CD4-positive, alpha-beta T cell treated with Interleukin-12 subunit alpha and Interleukin-12 subunit beta, for 1 hour (primary cell): ENCODE results near the gene SPRR1B.
"Not testable (repeated sequence)": the region's sequence is repeated elsewhere in the genome, so short reads cannot be mapped to it uniquely, and the experiment has no call there.

Experiments used
- DNase-seq: peaks from one replicate; pipeline ENCODE4 v3.0.0-alpha.2; 2020

The SPRR1B gene, protein sequence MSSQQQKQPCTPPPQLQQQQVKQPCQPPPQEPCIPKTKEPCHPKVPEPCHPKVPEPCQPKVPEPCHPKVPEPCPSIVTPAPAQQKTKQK

DNA sequence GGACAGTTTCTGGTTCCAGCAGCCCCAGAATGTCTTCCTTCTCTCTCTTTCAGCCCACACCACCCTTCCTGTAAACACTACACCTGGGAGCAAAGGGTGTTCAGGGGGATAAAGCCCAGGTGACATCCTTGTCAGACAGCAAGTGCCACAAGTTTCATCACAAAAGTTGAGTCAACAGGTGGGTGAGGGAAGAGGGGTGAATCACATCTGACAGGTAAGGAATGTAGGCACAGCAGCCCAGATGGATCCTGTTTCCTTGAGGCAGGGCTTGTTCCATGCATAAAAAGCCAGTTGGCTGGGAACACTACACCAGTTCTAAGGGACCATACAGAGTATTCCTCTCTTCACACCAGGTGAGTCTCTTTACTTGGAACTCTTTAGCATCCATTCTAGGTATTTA, at the start of gene SPRR1B:
Gene SPRR1B, plus strand, starts transcription at position 309 of the 400 bp plus-strand sequence. CDS start 1,143 bp downstream, outside the sequence.
- DNase-seq, result no peak

DNA sequence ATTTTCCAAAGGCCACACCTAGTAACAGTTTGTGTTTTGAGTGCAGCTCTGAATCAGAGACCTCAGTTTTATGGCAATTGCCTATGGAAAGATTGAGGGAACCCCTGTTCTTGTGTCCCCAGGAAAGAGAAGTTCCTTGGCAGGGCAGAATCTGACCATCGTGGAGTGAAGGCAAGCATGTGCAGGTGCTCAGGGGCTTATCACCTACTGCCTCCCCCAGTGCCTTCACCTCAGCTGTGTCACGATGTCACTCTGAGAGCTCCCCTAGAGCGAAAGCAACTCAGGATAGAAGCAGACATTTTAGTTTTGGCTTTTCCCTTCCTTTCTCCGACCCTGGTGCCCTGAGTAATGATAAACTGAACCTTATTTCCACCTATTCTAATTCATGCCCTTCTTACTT, 48.9 kb upstream of the SPRR1B start:
- no peak for DNase-seq

DNA sequence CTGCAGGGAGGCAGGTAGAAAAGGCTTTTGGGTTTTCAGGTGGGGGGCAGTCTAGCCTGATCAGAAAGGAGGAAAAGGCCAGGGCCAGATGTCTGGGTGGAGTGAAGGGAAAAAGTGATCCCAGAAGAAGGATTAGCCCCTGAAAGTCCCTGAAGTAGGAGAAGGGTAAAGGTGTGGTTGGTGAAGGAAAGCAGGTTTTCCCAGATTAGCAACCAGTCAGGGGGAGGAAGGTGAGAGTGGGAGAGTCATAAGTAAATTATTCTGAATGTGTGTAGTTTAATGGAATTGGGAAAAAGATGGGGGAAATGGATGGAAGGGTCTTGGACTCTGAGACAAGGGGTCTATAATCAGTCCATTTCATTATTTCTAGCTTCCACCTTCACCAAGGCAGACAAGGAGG, 47.8 kb upstream of the SPRR1B start:
- no peak for DNase-seq

DNA sequence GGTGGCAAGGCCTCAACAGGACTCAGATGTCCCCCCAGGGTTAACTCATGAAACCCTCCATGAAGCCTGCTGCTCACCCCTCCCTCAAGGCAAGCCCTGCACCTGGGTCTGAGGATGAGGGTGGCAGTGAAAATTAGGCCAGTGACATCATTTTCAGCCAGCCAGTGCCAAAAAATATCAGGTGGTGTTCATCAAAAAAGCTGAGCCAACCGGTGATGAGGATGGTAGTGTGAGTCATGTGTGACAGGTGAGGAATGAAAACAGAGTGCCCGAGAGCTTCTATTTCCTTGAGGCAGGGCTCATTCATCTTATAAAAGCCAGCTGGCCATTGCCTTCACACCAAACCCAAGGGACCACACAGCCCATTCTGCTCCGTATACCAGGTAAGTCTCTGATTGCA, 47.3 kb upstream of the SPRR1B start, which contains the start of gene SPRR1A:
Gene SPRR1A, plus strand, starts transcription at position 339 of the 400 bp plus-strand sequence. CDS start 1,150 bp downstream, outside the sequence.
- no peak for DNase-seq

DNA sequence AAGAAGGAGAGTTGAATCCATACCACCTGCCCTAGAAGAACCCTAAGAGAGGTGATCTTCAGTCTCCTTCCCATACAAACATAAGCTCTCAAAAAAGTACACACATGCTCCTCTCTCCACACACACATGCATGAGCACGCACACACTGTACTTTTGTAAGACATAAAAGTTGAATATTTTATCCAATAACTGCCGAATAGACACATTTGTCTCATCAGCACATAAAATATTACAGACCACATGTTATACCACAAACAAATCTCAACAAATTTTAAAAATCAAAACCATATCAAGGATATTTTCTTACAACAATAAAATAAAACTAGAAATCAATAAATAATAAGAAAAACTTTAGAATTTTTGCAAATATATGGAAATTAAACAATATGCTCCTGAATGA, 44.4 kb upstream of the SPRR1B start:
- DNase-seq, result no peak

DNA sequence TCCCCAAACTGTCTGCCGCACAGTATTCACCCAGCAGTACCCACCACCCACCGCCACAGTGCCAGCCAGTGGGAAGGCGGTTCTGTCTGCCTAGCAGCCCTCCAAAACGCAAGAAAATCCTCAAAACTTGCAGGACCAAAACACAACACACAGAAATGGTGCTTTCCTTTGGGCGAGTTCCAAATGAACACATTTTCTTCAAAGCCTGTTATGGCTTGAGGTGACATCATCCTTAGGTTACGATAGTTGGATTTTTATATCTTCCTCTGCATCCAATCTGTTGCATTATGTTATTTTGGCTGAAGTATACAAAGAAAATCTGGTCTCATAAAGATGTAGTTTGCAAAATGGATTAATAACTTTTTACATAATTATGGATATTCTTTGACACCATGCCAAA, 37.8 kb upstream of the SPRR1B start:
- no peak for DNase-seq

DNA sequence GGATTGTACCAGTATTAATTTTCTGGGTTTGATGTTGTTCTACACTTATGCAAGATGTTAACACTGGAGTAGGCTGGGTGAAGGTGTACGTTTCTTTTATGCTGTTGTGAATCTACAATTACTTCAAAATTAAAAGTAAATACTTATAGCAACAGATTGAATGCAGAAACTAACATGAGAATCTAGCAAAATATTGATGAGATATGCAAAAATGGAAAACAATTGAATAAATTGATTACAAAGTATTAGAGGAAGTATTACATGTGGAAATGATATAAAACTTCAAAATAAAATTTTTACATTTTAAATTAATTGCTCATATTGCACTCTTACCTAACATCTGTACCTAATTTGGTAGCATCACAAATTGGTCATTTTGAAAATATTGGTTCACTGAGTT, 35.2 kb upstream of the SPRR1B start:
- DNase-seq, result no peak

DNA sequence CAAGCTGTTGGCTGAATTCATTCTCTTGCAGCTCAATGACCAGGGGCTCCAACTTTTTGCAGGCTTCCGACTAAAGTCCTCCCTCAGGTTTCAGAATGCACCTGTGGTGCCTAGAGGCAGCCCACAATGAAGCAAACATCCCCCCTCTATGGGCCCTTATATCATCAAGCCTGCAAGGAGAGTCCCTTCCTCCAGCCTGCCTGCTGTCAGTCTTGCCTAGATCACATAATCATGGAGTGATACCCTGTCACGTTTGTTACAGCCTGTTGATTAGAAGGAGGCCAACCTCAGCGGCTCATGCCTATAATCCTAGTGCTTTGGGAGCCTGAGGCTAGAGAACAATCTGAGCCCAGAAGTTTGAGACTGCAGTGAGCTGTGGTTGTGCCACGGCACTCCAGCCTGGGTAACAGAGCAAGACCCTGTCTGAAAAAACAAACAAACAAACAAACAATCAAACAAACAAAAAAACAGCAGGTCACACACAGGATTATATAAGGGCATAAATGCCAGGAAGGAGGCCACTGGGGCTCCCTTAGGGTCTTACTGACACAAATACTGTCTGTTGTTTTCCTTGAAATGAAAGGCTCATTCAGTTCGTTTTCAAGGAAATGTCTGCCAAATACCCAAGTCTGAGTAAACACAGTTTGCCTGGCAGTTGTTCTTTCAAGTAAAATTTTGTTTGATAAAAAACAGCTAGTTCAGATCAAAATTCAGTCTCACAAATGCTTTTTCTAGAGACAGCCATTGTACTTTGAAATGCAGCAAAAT, 34.2 kb upstream of the SPRR1B start:
- DNase-seq, result no peak

DNA sequence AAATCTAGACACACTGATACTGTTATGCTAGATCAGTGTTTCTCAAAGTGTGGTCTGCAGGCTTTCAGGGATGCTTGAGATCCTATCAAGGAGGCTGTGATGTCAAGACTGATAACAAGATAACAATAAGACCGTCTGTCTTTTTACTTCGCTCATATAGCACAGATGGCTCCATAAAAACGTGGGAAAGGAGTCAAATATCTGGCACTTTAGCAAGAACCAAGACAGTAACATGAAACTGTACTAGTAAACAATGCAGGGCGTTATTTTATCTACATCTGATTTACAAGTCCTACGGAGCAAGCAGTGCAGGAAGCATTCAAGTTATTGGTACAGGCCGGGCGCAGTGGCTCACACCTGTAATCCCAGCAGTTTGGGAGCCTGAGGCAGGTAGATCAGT, 33.1 kb upstream of the SPRR1B start:
- no peak for DNase-seq

DNA sequence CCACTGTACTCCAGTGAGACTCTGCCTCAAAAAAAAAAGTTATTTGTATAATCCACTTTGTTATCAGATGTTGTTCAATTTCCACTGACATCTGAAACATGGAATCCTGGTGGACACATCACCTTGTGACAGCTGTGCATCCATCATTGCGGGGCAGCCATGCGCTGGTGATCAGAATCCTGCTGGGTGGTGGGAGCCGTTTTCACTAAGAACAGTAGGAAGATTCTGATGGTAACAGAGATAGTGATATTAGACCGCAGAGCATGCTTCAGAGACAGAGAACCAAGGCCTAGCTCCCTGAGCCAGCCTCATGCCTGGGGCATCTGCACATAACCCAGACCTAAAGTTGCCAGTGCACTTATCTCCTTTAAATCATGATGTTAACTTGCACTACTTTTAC, 32.5 kb upstream of the SPRR1B start:
- DNase-seq, result no peak

DNA sequence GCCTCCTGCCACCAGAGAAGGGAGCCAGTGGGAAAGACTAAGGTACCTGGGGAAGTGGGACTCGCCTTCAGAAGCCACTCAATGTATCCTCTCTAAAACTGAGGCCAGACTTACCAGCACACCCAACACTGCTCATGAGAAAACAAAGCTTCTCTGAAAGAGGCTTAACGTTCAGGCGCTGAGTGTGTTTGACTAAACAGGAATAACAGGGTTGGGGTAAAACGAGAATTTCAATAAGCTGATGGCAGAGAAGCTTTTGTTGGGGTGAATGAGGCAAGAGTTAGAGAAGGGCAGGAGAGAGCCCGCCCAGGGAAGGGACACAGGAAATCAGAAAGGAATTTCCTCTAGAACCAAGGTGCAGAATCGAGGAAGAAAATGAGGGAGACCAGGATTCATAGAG, 31.2 kb upstream of the SPRR1B start:
- DNase-seq, result no peak

DNA sequence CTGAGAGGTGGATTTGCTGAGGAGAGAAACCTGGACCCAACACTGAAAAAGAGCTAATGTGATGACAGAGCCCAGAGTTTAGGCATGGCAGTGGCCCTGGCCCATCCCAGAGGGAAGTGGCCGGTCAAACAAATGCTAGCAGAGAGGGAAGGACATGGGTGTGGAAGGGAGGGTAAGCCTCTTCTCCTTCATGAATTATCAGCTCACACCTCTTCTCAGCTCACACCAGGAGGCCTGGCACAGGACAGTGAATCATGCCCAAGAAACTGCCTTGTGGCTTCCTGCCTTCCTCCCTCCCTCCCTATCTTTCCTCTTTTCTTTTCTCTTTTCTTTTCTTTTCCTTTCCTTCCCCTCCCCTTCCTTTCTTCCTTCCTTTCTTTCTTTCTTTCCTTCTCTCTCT, 30.7 kb upstream of the SPRR1B start:
- DNase-seq, result no peak

DNA sequence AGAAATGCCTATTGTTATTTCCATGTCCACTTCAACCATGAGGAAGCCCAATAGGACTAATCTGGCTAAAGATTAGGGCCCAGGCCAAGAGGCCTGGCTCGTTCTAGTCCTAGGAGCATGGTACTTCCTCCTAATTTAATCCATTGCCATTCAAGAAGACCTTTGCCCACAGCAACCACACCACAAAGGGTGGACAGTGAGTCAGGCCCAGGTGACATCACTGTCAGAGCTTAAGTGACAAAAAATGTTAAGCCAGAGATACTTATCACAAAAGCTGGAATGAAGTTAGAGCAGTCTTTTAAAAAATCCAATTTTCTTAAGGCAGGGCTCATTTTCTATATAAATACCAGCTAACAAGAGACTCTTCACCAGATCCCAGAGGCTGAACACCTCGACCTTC, 29.6 kb upstream of the SPRR1B start, which contains the start of gene SPRR3:
Gene SPRR3, plus strand, starts transcription at position 368 of the 400 bp plus-strand sequence. CDS start 1,272 bp downstream, outside the sequence.
- DNase-seq, result no peak

DNA sequence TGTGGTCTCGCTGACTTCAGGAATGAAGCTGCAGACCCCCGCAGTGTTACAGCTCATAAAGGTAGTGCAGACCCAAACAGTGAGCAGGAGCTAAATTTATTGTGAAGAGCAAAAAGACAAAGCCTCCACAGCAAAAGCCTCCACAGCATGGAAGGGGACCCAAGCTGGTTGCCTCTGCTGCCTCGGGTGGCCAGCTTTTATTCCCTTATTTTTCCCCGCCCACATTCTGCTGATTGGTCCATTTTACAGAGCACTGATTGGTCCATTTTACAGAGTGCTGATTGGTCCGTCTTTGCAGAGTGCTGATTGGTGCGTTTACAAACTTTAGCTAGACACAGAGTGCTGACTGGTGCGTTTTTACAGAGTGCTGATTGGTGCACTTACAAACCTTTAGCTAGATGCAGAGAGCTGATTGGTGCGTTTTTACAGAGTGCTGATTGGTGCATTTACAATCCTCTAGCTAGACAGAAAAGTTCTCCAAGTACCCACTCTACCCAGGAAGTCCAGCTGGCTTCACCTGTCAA, 19.7 kb upstream of the SPRR1B start:
- not testable (repeated sequence) for DNase-seq

DNA sequence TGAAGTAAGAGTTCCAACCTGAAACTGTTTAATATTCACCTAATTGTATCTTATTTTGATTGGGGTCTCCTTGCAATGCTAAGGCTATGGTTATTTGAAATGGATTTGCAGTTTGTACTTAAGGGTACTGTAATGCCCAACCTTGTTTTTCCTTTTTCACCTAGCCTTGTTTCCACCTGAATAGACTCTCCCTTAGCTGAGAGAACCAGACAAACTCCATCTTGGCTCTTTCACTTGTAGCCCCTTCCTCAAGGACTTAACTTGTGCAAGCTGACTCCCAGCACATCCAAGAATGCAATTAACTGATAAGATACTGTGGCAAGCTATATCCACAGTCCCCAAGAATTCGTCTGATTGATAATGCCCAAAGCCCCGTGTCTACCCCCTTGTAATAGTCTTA, 9.2 kb upstream of the SPRR1B start:
- not testable (repeated sequence) for DNase-seq

DNA sequence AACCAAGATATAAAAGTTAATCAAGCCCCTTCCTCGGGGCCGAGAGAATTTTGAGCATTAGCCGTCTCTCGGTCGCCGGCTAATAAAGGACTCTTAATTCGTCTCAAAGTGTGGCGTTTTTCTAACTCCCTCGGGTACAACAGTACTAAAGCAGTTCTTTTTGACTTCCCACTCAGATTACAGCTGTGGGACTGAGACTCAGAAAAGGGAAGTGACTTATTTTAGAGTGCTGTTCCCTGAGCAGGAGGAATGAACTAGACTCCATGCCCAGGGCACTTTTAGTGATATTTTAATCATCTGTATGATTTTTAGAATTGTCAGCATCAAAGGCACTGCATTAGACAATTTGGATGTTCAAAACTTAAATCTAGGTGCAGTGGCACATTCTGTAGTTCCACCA, 8.7 kb upstream of the SPRR1B start:
- DNase-seq, result not testable (repeated sequence)

DNA sequence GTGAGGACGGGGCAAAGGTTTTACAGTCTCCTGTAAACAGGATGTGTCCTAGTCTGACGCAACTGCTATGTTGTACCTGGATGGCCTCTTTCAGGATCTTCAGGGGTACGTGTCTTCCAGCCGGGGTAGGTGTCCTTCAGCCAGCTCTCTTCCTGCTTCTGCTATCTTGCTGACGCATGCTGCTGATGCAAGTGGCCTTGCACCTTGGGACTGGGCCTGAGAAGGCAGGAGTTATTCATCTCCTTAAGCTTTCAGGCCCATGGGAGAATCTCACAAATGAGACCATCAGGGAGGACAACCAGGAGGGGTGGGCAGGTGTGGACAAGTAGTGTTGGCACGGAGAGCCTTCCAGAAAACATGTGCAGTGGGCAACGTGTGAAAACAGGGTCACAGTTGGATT, 7.9 kb upstream of the SPRR1B start:
- DNase-seq, result no peak

DNA sequence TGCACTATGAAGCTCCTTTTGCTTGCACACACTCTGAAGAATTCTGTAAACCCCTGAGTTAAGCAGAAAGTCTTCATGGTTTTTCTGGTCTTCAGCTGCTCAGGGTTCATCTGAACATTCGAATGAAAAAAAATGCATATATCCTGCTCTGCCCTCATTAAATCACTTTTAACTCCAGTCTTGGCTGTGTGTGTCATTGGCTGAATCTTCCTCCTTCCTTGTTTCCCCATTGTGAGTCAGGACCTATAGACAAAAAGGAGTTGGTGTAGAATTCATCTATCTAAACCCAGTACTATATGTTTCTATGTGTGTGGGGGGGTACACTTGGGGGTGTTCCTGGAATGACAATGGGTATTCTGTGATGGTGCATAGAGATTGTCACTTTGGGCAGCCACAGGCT, 6.6 kb upstream of the SPRR1B start:
- no peak for DNase-seq

DNA sequence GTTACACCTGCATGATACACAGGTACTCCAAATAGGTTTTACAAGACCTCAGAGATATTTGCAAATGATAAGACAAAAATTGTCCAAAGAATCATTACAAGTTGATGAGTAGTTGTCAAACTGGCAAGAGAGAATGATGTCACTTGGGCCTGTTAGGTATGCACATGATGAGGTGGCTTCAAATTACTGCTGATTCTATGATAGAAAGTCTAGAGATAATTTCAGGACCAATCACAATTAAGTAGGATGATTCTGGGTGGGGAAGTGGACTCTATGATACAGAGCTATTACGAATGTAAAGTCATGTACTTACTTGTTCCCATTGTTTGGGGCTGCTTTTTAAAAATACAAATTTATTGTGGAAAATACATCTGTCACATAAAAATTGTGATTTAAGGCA, 5.2 kb upstream of the SPRR1B start:
- DNase-seq, result no peak

DNA sequence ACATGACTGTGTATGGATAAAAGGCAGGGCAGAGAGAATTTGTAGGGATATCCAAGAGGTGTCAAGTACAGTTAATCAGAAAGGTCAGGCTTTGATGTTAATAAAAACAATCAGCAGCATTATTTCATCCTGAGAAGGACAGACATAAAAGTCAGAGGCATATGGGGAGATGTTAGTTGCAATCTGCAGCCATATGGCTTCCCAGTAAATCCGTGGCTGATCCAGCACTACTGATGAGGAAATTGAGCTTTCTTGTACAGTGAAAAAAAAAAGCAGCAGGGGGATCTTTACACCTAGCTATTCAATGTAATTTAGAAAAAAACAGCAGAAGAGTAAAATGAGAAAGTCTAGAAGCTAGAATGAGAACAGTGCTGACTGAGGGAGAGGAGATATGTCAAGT, 2.2 kb upstream of the SPRR1B start:
- no peak for DNase-seq

DNA sequence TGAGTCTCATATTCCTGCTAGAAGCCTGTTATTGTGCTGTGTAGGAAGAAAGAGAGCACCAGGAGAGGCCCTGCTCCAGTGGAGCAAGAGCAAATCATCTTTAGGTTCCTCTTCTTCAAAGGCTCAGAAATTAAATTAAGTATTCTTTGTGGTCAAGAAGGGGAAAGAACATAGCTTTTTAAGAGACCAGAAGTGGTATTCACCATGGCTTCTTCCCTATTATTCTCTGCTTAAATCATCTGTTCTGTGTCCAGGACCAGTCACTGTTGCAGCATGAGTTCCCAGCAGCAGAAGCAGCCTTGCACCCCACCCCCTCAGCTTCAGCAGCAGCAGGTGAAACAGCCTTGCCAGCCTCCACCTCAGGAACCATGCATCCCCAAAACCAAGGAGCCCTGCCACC, 1.1 kb downstream of the SPRR1B start:
- no peak for DNase-seq

DNA sequence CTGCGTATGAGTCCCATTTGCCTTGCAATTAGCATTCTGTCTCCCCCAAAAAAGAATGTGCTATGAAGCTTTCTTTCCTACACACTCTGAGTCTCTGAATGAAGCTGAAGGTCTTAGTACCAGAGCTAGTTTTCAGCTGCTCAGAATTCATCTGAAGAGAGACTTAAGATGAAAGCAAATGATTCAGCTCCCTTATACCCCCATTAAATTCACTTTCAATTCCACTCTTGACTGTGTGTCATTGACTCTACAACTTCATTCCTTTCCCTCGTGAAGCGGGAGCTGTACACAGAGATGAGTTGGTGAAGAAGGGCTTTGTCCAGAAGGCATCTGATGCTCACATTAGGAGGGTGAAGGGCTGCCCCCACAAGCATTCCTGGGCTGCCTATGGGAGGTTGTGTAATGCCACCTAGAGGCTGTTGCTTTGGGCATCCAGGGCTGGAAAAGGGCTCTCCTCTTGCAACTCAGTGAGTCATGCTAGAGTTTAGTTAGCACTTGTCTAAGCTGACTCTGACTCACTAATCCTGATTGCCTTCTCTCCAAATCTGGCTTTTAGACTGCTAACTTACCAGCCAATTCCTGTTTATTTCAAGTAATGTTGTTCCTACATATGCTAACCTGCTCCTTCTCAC, 1.8 kb downstream of the SPRR1B start:
- DNase-seq, result no peak

DNA sequence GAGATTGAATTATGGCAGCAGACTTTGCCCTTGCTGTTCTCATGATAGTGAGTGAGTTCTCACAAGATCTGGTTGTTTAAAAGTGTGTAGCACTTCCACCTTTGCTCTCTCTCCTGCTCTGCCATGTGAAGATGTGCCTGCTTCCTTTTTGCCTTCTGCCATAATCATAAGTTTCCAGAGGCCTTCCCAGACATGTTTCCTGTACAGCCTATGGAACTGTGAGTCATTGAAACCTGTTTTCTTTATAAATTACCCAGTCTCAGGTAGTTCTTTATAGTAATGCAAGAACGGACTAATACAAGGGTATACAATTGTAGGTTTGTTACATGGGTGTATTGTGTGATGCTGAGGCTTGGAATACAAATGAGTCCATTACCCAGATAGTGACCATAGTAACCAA, 4.2 kb downstream of the SPRR1B start:
- DNase-seq, result no peak
